Panc1 (cell line): ENCODE measurements around the gene INIP. TPM values are rescaled to one million over a fixed set of nuclear protein-coding genes. Genes with fewer than 3 reads are reported as not detected.
A peak's percentile ranks its signal among the peaks of the same experiment; 100 is the strongest.

Experiments
- ATAC-seq: fragments of 200-7000 bp; cut with Tn5 transposase; 2 replicates; pipeline ENCODE4 v1.9.1; 2020; ENCODE audit warnings: mild to moderate bottlenecking, moderate library complexity
- BruUV-seq: library from RNA; stranded (reverse); fragments of 400-500 nt; replicated peaks from 2 replicates; lab custom pipeline; 2021; lab: Mats Ljungman, UMichigan
- CTCF ChIA-PET: fragments of 300-600 bp; sonication (Branson Sonifier 250); formaldehyde crosslinking; loops from one replicate; lab custom pipeline; 2022; ENCODE audit warnings: antibody characterized with exemption; lab: Charles Lee
- POLR2A ChIA-PET: fragments of 300-600 bp; sonication (Branson Sonifier 250); formaldehyde crosslinking; loops from one replicate; lab custom pipeline; 2022; ENCODE audit warnings: antibody characterized with exemption; lab: Charles Lee
- DNase-seq: peaks from one replicate; pipeline ENCODE4 v3.0.0-alpha.2; 2010; ENCODE audit warnings: low read depth, low spot score
- H3K27ac ChIP-seq: 2 replicates; pipeline ENCODE4 v1.5.1; 2011; ENCODE audit warnings: mild to moderate bottlenecking, low read length, inconsistent platforms
- H3K27me3 ChIP-seq: fragments of 200-500 bp; sonication (Bioruptor generic); 2 replicates; pipeline ENCODE4 v1.6.0; 2014; ENCODE audit warnings: low read length, inconsistent platforms; ENCODE audit not compliant: control insufficient read depth, insufficient read depth
- H3K36me3 ChIP-seq: fragments of 200-500 bp; sonication (Bioruptor generic); 2 replicates; pipeline ENCODE4 v1.5.1; 2014; ENCODE audit warnings: inconsistent platforms, mild to moderate bottlenecking, low read length, moderate library complexity; ENCODE audit not compliant: control insufficient read depth, insufficient read depth
- H3K4me1 ChIP-seq: 2 replicates; pipeline ENCODE4 v1.5.1; 2011; ENCODE audit warnings: inconsistent platforms, mild to moderate bottlenecking, low read length, moderate library complexity; ENCODE audit not compliant: control insufficient read depth, insufficient read depth
- H3K4me3 ChIP-seq, 2 experiments: 2 replicates each; pipeline ENCODE4 v1.5.1; 2011 to 2012; ENCODE audit warnings: low read depth in 2 of 2, low read length in 2 of 2, mild to moderate bottlenecking in 2 of 2, inconsistent platforms in 1 of 2, moderate library complexity in 1 of 2
- H3K9me3 ChIP-seq: fragments of 200-500 bp; sonication (Bioruptor generic); 2 replicates; pipeline ENCODE4 v1.5.1; 2014; ENCODE audit warnings: low read depth, mild to moderate bottlenecking, inconsistent platforms, low read length, moderate library complexity; ENCODE audit not compliant: control insufficient read depth, insufficient read depth
- CTCF ChIP-seq: fragments of 450-650 bp; IDR thresholded peaks from 2 replicates; pipeline ENCODE4 v1.5.1; 2017; ENCODE audit warnings: mild to moderate bottlenecking
- POLR2AphosphoS5 ChIP-seq: IDR thresholded peaks from 2 replicates; pipeline ENCODE4 v1.6.1; 2012; ENCODE audit warnings: mild to moderate bottlenecking, low read depth, low read length, moderate library complexity
- SIN3A ChIP-seq: IDR thresholded peaks from 2 replicates; pipeline ENCODE4 v1.6.1; 2012; ENCODE audit warnings: low read depth, mild to moderate bottlenecking, low read length, moderate library complexity, borderline replicate concordance; ENCODE audit not compliant: insufficient read depth
- TCF7L2 ChIP-seq: IDR thresholded peaks from 2 replicates; pipeline ENCODE4 v1.6.1; 2011; ENCODE audit warnings: mild to moderate bottlenecking, low read depth, low read length, inconsistent platforms
- in situ Hi-C: cut with HindIII; loops from 2 replicates; pipeline ENCODE4 v1.10.0; 2016; ENCODE audit warnings: low sequenced_read_pairs, low pct_unique_long_range_greater_than_20kb
- intact Hi-C: fragments of 100-400 bp; cut with micrococcal nuclease; formaldehyde crosslinking; loops from one replicate; pipeline ENCODE4 v1.10.0; 2022; ENCODE audit not compliant: unreplicated experiment
- total RNA-seq: library from RNA; stranded (reverse); gene quantifications from one replicate; pipeline ENCODE4 v1.2.1, GENCODE V29; 2021; ENCODE audit not compliant: unreplicated experiment
- TF ChIP-seq, protein P1 (sequence below), 2 experiments: IDR thresholded peaks; 2 replicates each; pipeline ENCODE4 v1.6.1; 2011 to 2012; ENCODE audit warnings: low read depth in 2 of 2, control low read depth in 1 of 2, low read length in 1 of 2, mild to moderate bottlenecking in 1 of 2, moderate library complexity in 1 of 2; ENCODE audit not compliant: insufficient read depth in 1 of 2

The INIP gene
- total RNA-seq, 1 experiment from 2014 or later, result 20.0 TPM

GRCh38 chr9:112751056-112751795, 33.3 kb upstream of the INIP start:
- H3K36me3 ChIP-seq, result no peaks in the 10 kb centered on the region; the same call in 1 of the 2 replicates
- no peaks in the 10 kb centered on the region for H3K9me3 ChIP-seq
- BruUV-seq, result no TSS peak
- CTCF ChIA-PET, result no interaction called here
- POLR2A ChIA-PET, result interaction anchor here (0.6 kb wide), 1 partner anchor 619 kb away, joined by 5 read pairs; no protein-coding TSS in a partner anchor
- no peaks in the 10 kb centered on the region for H3K27me3 ChIP-seq
- intact Hi-C loops (no loop called here), in situ Hi-C loops (no loop called here)
- H3K4me3 ChIP-seq, result peak overlapping the region; percentile 56 to 65
- no peak for DNase-seq
- peak; percentile 57 for ATAC-seq
- peaks cover 6% of the 10 kb centered on the region; the same call in 1 of the 2 replicates for H3K4me1 ChIP-seq
- peak overlapping the region; percentile 25; the same call in 1 of the 2 replicates for H3K27ac ChIP-seq
- no peak for TF ChIP-seq TCF7L2
- TF ChIP-seq, protein P1, sequence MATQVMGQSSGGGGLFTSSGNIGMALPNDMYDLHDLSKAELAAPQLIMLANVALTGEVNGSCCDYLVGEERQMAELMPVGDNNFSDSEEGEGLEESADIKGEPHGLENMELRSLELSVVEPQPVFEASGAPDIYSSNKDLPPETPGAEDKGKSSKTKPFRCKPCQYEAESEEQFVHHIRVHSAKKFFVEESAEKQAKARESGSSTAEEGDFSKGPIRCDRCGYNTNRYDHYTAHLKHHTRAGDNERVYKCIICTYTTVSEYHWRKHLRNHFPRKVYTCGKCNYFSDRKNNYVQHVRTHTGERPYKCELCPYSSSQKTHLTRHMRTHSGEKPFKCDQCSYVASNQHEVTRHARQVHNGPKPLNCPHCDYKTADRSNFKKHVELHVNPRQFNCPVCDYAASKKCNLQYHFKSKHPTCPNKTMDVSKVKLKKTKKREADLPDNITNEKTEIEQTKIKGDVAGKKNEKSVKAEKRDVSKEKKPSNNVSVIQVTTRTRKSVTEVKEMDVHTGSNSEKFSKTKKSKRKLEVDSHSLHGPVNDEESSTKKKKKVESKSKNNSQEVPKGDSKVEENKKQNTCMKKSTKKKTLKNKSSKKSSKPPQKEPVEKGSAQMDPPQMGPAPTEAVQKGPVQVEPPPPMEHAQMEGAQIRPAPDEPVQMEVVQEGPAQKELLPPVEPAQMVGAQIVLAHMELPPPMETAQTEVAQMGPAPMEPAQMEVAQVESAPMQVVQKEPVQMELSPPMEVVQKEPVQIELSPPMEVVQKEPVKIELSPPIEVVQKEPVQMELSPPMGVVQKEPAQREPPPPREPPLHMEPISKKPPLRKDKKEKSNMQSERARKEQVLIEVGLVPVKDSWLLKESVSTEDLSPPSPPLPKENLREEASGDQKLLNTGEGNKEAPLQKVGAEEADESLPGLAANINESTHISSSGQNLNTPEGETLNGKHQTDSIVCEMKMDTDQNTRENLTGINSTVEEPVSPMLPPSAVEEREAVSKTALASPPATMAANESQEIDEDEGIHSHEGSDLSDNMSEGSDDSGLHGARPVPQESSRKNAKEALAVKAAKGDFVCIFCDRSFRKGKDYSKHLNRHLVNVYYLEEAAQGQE (IDR thresholded peaks at IDR 0.05; ENCODE audit: insufficient read depth in 1 of 2, low read depth in 2 of 2, low read length in 1 of 2), result no peak
- TF ChIP-seq SIN3A, result 0 out of 2 replicates have a peak, but pooled peaks have one; percentile 17
- TF ChIP-seq POLR2AphosphoS5, result no peak
- no peak for TF ChIP-seq CTCF

- peaks cover 6% of the 10 kb centered on the region; the same call in 1 of the 2 replicates for H3K4me1 ChIP-seq
- peak overlapping the region; percentile 56 to 65 for H3K4me3 ChIP-seq
- in situ Hi-C loops, result no loop called here
- intact Hi-C loops, result no loop called here
- TF ChIP-seq SIN3A (no peak), POLR2AphosphoS5 (no peak), TCF7L2 (no peak), CTCF (no peak)
- TF ChIP-seq, protein P1 (IDR thresholded peaks at IDR 0.05; ENCODE audit: insufficient read depth in 1 of 2, low read depth in 2 of 2, low read length in 1 of 2), result no peak
- CTCF ChIA-PET, result no interaction called here
- ATAC-seq (no peak), DNase-seq (no peak)
- H3K27me3 ChIP-seq, result no peaks in the 10 kb centered on the region
- H3K9me3 ChIP-seq, result no peaks in the 10 kb centered on the region
- no TSS peak for BruUV-seq
- POLR2A ChIA-PET, result interaction anchor here (0.6 kb wide), 1 partner anchor 618 kb away, joined by 5 read pairs; no protein-coding TSS in a partner anchor
- H3K36me3 ChIP-seq, result no peaks in the 10 kb centered on the region; the same call in 1 of the 2 replicates
- H3K27ac ChIP-seq, result no peak overlapping the region
These were observed 32.8 kb upstream of the INIP start for GRCh38 chr9:112750764-112751055.
